Mucosa of stomach (tissue), 1 donor: ENCODE data around the gene REEP1.
"Not testable (repeated sequence)": the region's sequence is repeated elsewhere in the genome, so short reads cannot be mapped to it uniquely, and the experiment has no call there.

Source experiments
- H3K27me3 ChIP-seq: one replicate; pipeline ENCODE4 v1.7.0; 2013; ENCODE audit warnings: mild to moderate bottlenecking, low read length; ENCODE audit not compliant: control insufficient read depth, insufficient read depth
- H3K36me3 ChIP-seq: one replicate; pipeline ENCODE4 v1.7.0; 2013; ENCODE audit warnings: low read length; ENCODE audit not compliant: control insufficient read depth, insufficient read depth
- H3K4me1 ChIP-seq: one replicate; pipeline ENCODE4 v1.7.0; 2013; ENCODE audit warnings: mild to moderate bottlenecking, low read length; ENCODE audit not compliant: control insufficient read depth, insufficient read depth
- H3K4me3 ChIP-seq: one replicate; pipeline ENCODE4 v1.7.0; 2013; ENCODE audit warnings: low read length
- H3K9ac ChIP-seq: one replicate; pipeline ENCODE4 v1.7.0; 2013; ENCODE audit warnings: mild to moderate bottlenecking, low read length, moderate library complexity
- H3K9me3 ChIP-seq: one replicate; pipeline ENCODE4 v1.7.0; 2013; ENCODE audit warnings: mild to moderate bottlenecking, low read length, moderate library complexity; ENCODE audit not compliant: control insufficient read depth
- donor health status: Pancreatic carcinoma.

Gene REEP1

GRCh38 chr2:86244781-86245180, 92.6 kb downstream of the REEP1 start:
- not testable (repeated sequence) for H3K9ac ChIP-seq, H3K36me3 ChIP-seq, H3K9me3 ChIP-seq, H3K4me3 ChIP-seq, H3K27me3 ChIP-seq
- peaks cover 27% of the 10 kb centered on the region for H3K4me1 ChIP-seq

- H3K27me3 ChIP-seq, result no peaks in the 10 kb centered on the region
- no peak overlapping the region for H3K4me3 ChIP-seq
- no peak overlapping the region for H3K9ac ChIP-seq
- peaks cover 27% of the 10 kb centered on the region for H3K4me1 ChIP-seq
- no peaks in the 10 kb centered on the region for H3K9me3 ChIP-seq
- H3K36me3 ChIP-seq, result no peaks in the 10 kb centered on the region
Observed at GRCh38 chr2:86243950-86244733, 93.3 kb downstream of the REEP1 start.

DNA sequence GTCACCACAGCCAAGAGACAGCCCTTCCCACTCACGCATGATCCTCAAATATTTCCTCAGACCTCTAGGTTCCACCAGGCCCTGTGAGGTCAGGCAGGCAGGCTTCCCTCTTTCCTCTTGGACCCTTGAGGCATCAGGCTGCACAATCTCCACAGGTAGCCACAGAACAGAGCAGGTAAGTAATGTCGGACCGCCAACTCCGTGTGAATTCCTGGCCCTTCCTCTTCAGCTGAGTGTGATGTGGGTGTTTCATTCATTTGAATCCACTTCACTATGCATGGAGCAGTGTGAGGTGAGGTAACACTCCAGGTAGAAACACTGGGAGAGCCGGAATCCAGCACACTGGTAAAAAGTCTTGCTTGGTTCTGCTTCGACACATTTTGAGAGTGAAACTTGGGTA, 94.2 kb downstream of the REEP1 start:
- Histone ChIP-seq H3K4me3 (no peak overlapping the region), H3K9ac (no peak overlapping the region), H3K27me3 (no peaks in the 10 kb centered on the region)

DNA sequence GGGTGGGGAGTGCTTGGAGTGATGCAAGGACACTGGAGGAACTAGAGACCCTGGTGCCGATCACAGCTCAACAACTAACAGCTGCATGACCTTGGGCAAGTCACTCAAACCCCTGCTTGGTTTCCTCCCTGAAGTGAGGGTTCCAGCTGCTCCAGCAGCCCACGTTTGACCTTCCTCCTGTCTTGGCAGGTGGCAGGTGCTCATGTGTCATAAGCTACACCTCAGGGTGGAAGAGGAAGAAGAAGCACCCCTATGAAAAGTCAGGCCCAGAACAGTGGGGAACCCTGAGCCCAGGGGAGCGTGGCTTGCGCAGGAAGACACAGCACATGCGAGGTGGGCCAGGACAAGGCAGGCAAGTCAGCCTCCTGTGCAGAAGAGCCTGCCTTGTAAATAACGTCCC, 95.8 kb downstream of the REEP1 start:
- Histone ChIP-seq H3K4me3 (no peak overlapping the region), H3K36me3 (no peaks in the 10 kb centered on the region), H3K9me3 (no peaks in the 10 kb centered on the region), H3K9ac (no peak overlapping the region), H3K27me3 (no peaks in the 10 kb centered on the region), H3K4me1 (peaks cover 27% of the 10 kb centered on the region)

More for the DNA sequence above, 94.2 kb downstream of the REEP1 start:
- Histone ChIP-seq H3K9me3 (no peaks in the 10 kb centered on the region), H3K36me3 (no peaks in the 10 kb centered on the region), H3K4me1 (peaks cover 27% of the 10 kb centered on the region)

GRCh38 chr2:86240251-86240650, 97.2 kb downstream of the REEP1 start:
- peaks cover 27% of the 10 kb centered on the region for H3K4me1 ChIP-seq
- no peaks in the 10 kb centered on the region for H3K27me3 ChIP-seq
- no peaks in the 10 kb centered on the region for H3K9me3 ChIP-seq
- no peak overlapping the region for H3K4me3 ChIP-seq
- no peak overlapping the region for H3K9ac ChIP-seq
- H3K36me3 ChIP-seq, result no peaks in the 10 kb centered on the region

GRCh38 chr2:86239745-86240144, 97.7 kb downstream of the REEP1 start:
- no peaks in the 10 kb centered on the region for H3K9me3 ChIP-seq
- peaks cover 23% of the 10 kb centered on the region for H3K4me1 ChIP-seq
- H3K36me3 ChIP-seq, result no peaks in the 10 kb centered on the region
- H3K4me3 ChIP-seq, result no peak overlapping the region
- no peak overlapping the region for H3K9ac ChIP-seq
- no peaks in the 10 kb centered on the region for H3K27me3 ChIP-seq

- no peak overlapping the region for H3K9ac ChIP-seq
- no peaks in the 10 kb centered on the region for H3K9me3 ChIP-seq
- H3K4me1 ChIP-seq, result peaks cover 18% of the 10 kb centered on the region
- H3K36me3 ChIP-seq, result no peaks in the 10 kb centered on the region
- no peaks in the 10 kb centered on the region for H3K27me3 ChIP-seq
- no peak overlapping the region for H3K4me3 ChIP-seq
Observed at GRCh38 chr2:86239326-86239725, 98.1 kb downstream of the REEP1 start.

DNA sequence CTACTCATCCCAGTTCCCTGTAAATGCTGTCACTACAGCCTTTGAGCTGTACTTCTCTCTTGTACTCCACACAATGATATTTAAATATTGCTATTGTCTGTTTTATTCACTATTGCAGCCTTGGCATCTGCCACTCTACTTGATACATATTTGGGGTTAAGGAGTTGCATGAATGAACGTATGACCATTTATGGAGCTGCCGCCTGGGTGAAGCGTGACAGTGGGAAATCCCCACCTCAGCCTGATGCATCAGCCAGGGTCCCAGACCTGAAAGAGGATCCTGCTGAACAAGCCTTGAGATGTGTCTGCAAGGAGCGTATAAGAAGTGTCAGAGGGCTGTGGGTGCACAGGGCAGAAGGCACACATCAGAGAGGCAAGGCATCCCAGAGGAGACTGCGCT, 99.1 kb downstream of the REEP1 start:
- no peaks in the 10 kb centered on the region for H3K9me3 ChIP-seq
- no peak overlapping the region for H3K4me3 ChIP-seq
- H3K27me3 ChIP-seq, result no peaks in the 10 kb centered on the region
- H3K9ac ChIP-seq, result no peak overlapping the region
- H3K36me3 ChIP-seq, result no peaks in the 10 kb centered on the region
- peaks cover 9% of the 10 kb centered on the region for H3K4me1 ChIP-seq

- H3K9me3 ChIP-seq, result no peaks in the 10 kb centered on the region
Observed at GRCh38 chr2:86237172-86237571, 100.3 kb downstream of the REEP1 start.

GRCh38 chr2:86235196-86235980, 102.0 kb downstream of the REEP1 start:
- Histone ChIP-seq H3K4me3 (no peak overlapping the region), H3K27me3 (no peaks in the 10 kb centered on the region), H3K36me3 (no peaks in the 10 kb centered on the region)

More at GRCh38 chr2:86237172-86237571, 100.3 kb downstream of the REEP1 start:
- Histone ChIP-seq H3K27me3 (no peaks in the 10 kb centered on the region), H3K4me3 (no peak overlapping the region), H3K36me3 (no peaks in the 10 kb centered on the region), H3K4me1 (peaks cover 5% of the 10 kb centered on the region), H3K9ac (no peak overlapping the region)

DNA sequence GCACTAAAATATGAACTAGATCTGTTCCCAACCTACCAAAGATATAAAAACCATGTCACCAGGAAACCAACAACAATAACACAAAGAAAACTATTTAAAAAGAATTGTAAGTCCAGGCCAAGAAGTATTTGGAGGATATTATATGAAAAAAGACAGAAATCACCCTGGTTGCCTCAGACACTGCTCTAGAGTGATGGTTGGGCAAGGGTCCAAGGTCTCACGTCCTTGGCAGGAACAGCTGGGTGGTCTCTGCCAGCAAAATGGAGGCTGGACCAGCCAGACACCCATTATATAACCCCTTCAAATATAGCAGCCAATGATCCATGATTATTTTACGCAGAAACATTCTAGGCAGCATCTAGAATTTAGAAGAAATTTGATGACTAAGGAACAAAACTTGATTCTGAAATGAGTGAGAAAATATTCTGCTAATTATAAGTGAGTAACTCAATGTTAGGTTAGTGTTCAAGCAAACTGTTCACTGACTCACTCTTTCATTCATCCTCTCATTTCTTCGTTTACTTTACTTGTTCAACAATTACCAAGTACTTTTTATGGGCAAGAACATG, 102.8 kb downstream of the REEP1 start:
- H3K9ac ChIP-seq, result no peak overlapping the region
- H3K4me1 ChIP-seq, result no peaks in the 10 kb centered on the region
- no peaks in the 10 kb centered on the region for H3K36me3 ChIP-seq
- no peaks in the 10 kb centered on the region for H3K9me3 ChIP-seq
- no peak overlapping the region for H3K4me3 ChIP-seq
- no peaks in the 10 kb centered on the region for H3K27me3 ChIP-seq

More at GRCh38 chr2:86235196-86235980, 102.0 kb downstream of the REEP1 start:
- Histone ChIP-seq H3K9me3 (no peaks in the 10 kb centered on the region), H3K9ac (no peak overlapping the region), H3K4me1 (no peaks in the 10 kb centered on the region)

DNA sequence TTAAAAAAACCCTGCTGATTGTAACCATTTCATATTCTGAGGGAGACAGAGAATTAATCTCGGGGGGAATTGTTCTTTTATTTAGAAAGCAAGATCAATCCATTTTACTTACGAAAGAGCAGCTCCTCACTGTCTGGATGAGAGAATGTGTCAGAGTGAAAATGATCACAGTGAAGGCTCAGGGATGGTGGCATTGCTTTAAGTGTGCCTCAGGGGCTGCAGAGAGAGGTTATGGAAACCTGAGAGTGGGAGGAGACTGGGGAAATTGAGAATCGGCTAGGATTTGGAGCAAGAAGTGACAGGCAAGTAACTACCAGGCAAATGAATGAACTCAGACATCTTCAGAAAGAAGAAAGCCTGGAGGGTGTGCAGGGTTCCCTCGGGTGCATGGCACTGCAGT, 104.0 kb downstream of the REEP1 start:
- H3K9me3 ChIP-seq, result no peaks in the 10 kb centered on the region
- no peaks in the 10 kb centered on the region for H3K4me1 ChIP-seq
- H3K9ac ChIP-seq, result no peak overlapping the region
- H3K4me3 ChIP-seq, result no peak overlapping the region
- no peaks in the 10 kb centered on the region for H3K27me3 ChIP-seq
- no peaks in the 10 kb centered on the region for H3K36me3 ChIP-seq
